ENCODE data around the gene TOR1AIP2. TPM values are rescaled to one million over a fixed set of nuclear protein-coding genes. Genes with fewer than 3 reads are reported as not detected.
"Not testable (repeated sequence)": the region's sequence is repeated elsewhere in the genome, so short reads cannot be mapped to it uniquely, and the experiment has no call there.

The TOR1AIP2 gene
- total and polyA plus RNA-seq, 4 donors, result 9.4 to 64.7 (median 36.1) TPM

- Histone ChIP-seq H3K27me3 (ENCODE audit: control insufficient read depth in 1 of 2, insufficient read depth in 2 of 2, low read length in 1 of 2) (no peaks in the 10 kb centered on the region), H3K36me3 (ENCODE audit: control insufficient read depth in 1 of 2, insufficient read depth in 2 of 2, low read length in 1 of 2) (peaks cover 5 to 9% of the 10 kb centered on the region in 2 donors), H3K9me3 (ENCODE audit: control insufficient read depth, low read length) (no peaks in the 10 kb centered on the region), H3K4me1 (ENCODE audit: control insufficient read depth in 1 of 2, insufficient read depth in 2 of 2, low read length in 2 of 2) (no peaks in the 10 kb centered on the region), H3K4me3 (ENCODE audit: low read length in 2 of 2) (no peak overlapping the region), H3K27ac (ENCODE audit: low read depth in 1 of 2, low read length in 2 of 2) (no peak overlapping the region)
- DNase-seq (no peak), ATAC-seq (ENCODE audit: low FRiP score) (no peak)
- WGBS, 2 donors, result 12 to 14% methylated on average over 1 of the region's 1 CpG
- intact Hi-C loops (cut with DNase I), result no loop called here
Measured at GRCh38 chr1:179867493-179868330, 9.9 kb downstream of the TOR1AIP2 start.

GRCh38 chr1:179866616-179867015 is 11.0 kb downstream of the TOR1AIP2 start:
- H3K27ac ChIP-seq (ENCODE audit: low read depth in 1 of 2, low read length in 2 of 2), result no peak overlapping the region
- H3K4me3 ChIP-seq (ENCODE audit: low read length in 2 of 2), result no peak overlapping the region
- DNase-seq (no peak), ATAC-seq (ENCODE audit: low FRiP score) (no peak)
- H3K4me1 ChIP-seq (ENCODE audit: control insufficient read depth in 1 of 2, insufficient read depth in 2 of 2, low read length in 2 of 2), result no peaks in the 10 kb centered on the region
- no peaks in the 10 kb centered on the region for H3K9me3 ChIP-seq (ENCODE audit: control insufficient read depth, low read length)
- H3K36me3 ChIP-seq (ENCODE audit: control insufficient read depth in 1 of 2, insufficient read depth in 2 of 2, low read length in 1 of 2), result peaks cover 5 to 9% of the 10 kb centered on the region in 2 donors
- 92 to 95% methylated on average over 7 of the region's 7 CpGs for WGBS, 2 donors
- no peaks in the 10 kb centered on the region for H3K27me3 ChIP-seq (ENCODE audit: control insufficient read depth in 1 of 2, insufficient read depth in 2 of 2, low read length in 1 of 2)
- intact Hi-C loops (cut with DNase I), result no loop called here

- H3K27me3 ChIP-seq (ENCODE audit: control insufficient read depth in 1 of 2, insufficient read depth in 2 of 2, low read length in 1 of 2), result no peaks in the 10 kb centered on the region
- ATAC-seq (ENCODE audit: low FRiP score) (no peak), DNase-seq (no peak)
- H3K36me3 ChIP-seq (ENCODE audit: control insufficient read depth in 1 of 2, insufficient read depth in 2 of 2, low read length in 1 of 2), result peaks cover 5 to 9% of the 10 kb centered on the region in 2 donors
- H3K27ac ChIP-seq (ENCODE audit: low read depth in 1 of 2, low read length in 2 of 2), result no peak overlapping the region
- no peaks in the 10 kb centered on the region for H3K9me3 ChIP-seq (ENCODE audit: control insufficient read depth, low read length)
- no peak overlapping the region for H3K4me3 ChIP-seq (ENCODE audit: low read length in 2 of 2)
- 58 to 73% methylated on average over 6 of the region's 6 CpGs for WGBS, 2 donors
- intact Hi-C loops (cut with DNase I), result no loop called here
- no peaks in the 10 kb centered on the region for H3K4me1 ChIP-seq (ENCODE audit: control insufficient read depth in 1 of 2, insufficient read depth in 2 of 2, low read length in 2 of 2)
Measured at GRCh38 chr1:179865377-179865776, 12.2 kb downstream of the TOR1AIP2 start.

GRCh38 chr1:179860652-179861051 is 17.0 kb downstream of the TOR1AIP2 start:
- no peaks in the 10 kb centered on the region for H3K27me3 ChIP-seq (ENCODE audit: control insufficient read depth in 1 of 2, insufficient read depth in 2 of 2, low read length in 1 of 2)
- peaks cover 5 to 9% of the 10 kb centered on the region in 2 donors for H3K36me3 ChIP-seq (ENCODE audit: control insufficient read depth in 1 of 2, insufficient read depth in 2 of 2, low read length in 1 of 2)
- no peaks in the 10 kb centered on the region for H3K9me3 ChIP-seq (ENCODE audit: control insufficient read depth, low read length)
- intact Hi-C loops (cut with DNase I), result no loop called here
- no peak for DNase-seq
- H3K4me3 ChIP-seq (ENCODE audit: low read length in 2 of 2), result no peak overlapping the region
- no peak overlapping the region for H3K27ac ChIP-seq (ENCODE audit: low read depth in 1 of 2, low read length in 2 of 2)
- H3K4me1 ChIP-seq (ENCODE audit: control insufficient read depth in 1 of 2, insufficient read depth in 2 of 2, low read length in 2 of 2), result no peaks in the 10 kb centered on the region
- no peak for ATAC-seq (ENCODE audit: low FRiP score)
- WGBS, 2 donors, result 79 to 80% methylated on average over 3 of the region's 3 CpGs

GRCh38 chr1:179857009-179857408 is 20.6 kb downstream of the TOR1AIP2 start:
- no peaks in the 10 kb centered on the region for H3K27me3 ChIP-seq (ENCODE audit: control insufficient read depth in 1 of 2, insufficient read depth in 2 of 2, low read length in 1 of 2)
- 90 to 94% methylated on average over 4 of the region's 4 CpGs for WGBS, 2 donors
- H3K36me3 ChIP-seq (ENCODE audit: control insufficient read depth in 1 of 2, insufficient read depth in 2 of 2, low read length in 1 of 2), result peaks cover 0 to 4% of the 10 kb centered on the region in 2 donors
- intact Hi-C loops (cut with DNase I), result no loop called here
- H3K27ac ChIP-seq (ENCODE audit: low read depth in 1 of 2, low read length in 2 of 2), result no peak overlapping the region
- DNase-seq (no peak), ATAC-seq (ENCODE audit: low FRiP score) (no peak)
- no peak overlapping the region for H3K4me3 ChIP-seq (ENCODE audit: low read length in 2 of 2)
- H3K4me1 ChIP-seq (ENCODE audit: control insufficient read depth in 1 of 2, insufficient read depth in 2 of 2, low read length in 2 of 2), result no peaks in the 10 kb centered on the region
- no peaks in the 10 kb centered on the region for H3K9me3 ChIP-seq (ENCODE audit: control insufficient read depth, low read length)

GRCh38 chr1:179856296-179856695 is 21.3 kb downstream of the TOR1AIP2 start:
- no peak for ATAC-seq (ENCODE audit: low FRiP score)
- Histone ChIP-seq H3K4me1 (ENCODE audit: control insufficient read depth in 1 of 2, insufficient read depth in 2 of 2, low read length in 2 of 2) (no peaks in the 10 kb centered on the region), H3K27ac (ENCODE audit: low read depth in 1 of 2, low read length in 2 of 2) (no peak overlapping the region), H3K27me3 (ENCODE audit: control insufficient read depth in 1 of 2, insufficient read depth in 2 of 2, low read length in 1 of 2) (no peaks in the 10 kb centered on the region), H3K36me3 (ENCODE audit: control insufficient read depth in 1 of 2, insufficient read depth in 2 of 2, low read length in 1 of 2) (peaks cover 0 to 4% of the 10 kb centered on the region in 2 donors), H3K4me3 (ENCODE audit: low read length in 2 of 2) (no peak overlapping the region), H3K9me3 (ENCODE audit: control insufficient read depth, low read length) (no peaks in the 10 kb centered on the region)
- no peak for DNase-seq
- intact Hi-C loops (cut with DNase I), result no loop called here
- WGBS, 2 donors, result 96 to 97% methylated on average over 2 of the region's 2 CpGs

GRCh38 chr1:179855831-179856230 is 21.8 kb downstream of the TOR1AIP2 start:
- H3K27me3 ChIP-seq (ENCODE audit: control insufficient read depth in 1 of 2, insufficient read depth in 2 of 2, low read length in 1 of 2); DNase-seq; H3K9me3 ChIP-seq (ENCODE audit: control insufficient read depth, low read length); intact Hi-C loops (cut with DNase I); H3K4me1 ChIP-seq (ENCODE audit: control insufficient read depth in 1 of 2, insufficient read depth in 2 of 2, low read length in 2 of 2); H3K4me3 ChIP-seq (ENCODE audit: low read length in 2 of 2); ATAC-seq (ENCODE audit: low FRiP score); H3K36me3 ChIP-seq (ENCODE audit: control insufficient read depth in 1 of 2, insufficient read depth in 2 of 2, low read length in 1 of 2); H3K27ac ChIP-seq (ENCODE audit: low read depth in 1 of 2, low read length in 2 of 2): not testable (repeated sequence)
- WGBS, 2 donors, result 89 to 93% methylated on average over 4 of the region's 4 CpGs

- Histone ChIP-seq H3K4me1 (ENCODE audit: control insufficient read depth in 1 of 2, insufficient read depth in 2 of 2, low read length in 2 of 2) (no peaks in the 10 kb centered on the region), H3K27me3 (ENCODE audit: control insufficient read depth in 1 of 2, insufficient read depth in 2 of 2, low read length in 1 of 2) (no peaks in the 10 kb centered on the region), H3K9me3 (ENCODE audit: control insufficient read depth, low read length) (no peaks in the 10 kb centered on the region), H3K27ac (ENCODE audit: low read depth in 1 of 2, low read length in 2 of 2) (no peak overlapping the region), H3K36me3 (ENCODE audit: control insufficient read depth in 1 of 2, insufficient read depth in 2 of 2, low read length in 1 of 2) (peaks cover 3 to 12% of the 10 kb centered on the region in 2 donors), H3K4me3 (ENCODE audit: low read length in 2 of 2) (no peak overlapping the region)
- WGBS, 2 donors, result 88 to 93% methylated on average over 1 of the region's 1 CpG
- ATAC-seq (ENCODE audit: low FRiP score), result no peak
- intact Hi-C loops (cut with DNase I), result no loop called here
- DNase-seq, result no peak
Measured at GRCh38 chr1:179853102-179853501, 24.5 kb downstream of the TOR1AIP2 start.

- ATAC-seq (ENCODE audit: low FRiP score) (no peak), DNase-seq (no peak)
- Histone ChIP-seq H3K4me1 (ENCODE audit: control insufficient read depth in 1 of 2, insufficient read depth in 2 of 2, low read length in 2 of 2) (no peaks in the 10 kb centered on the region), H3K27me3 (ENCODE audit: control insufficient read depth in 1 of 2, insufficient read depth in 2 of 2, low read length in 1 of 2) (no peaks in the 10 kb centered on the region), H3K36me3 (ENCODE audit: control insufficient read depth in 1 of 2, insufficient read depth in 2 of 2, low read length in 1 of 2) (peaks cover 3 to 10% of the 10 kb centered on the region in 2 donors), H3K4me3 (ENCODE audit: low read length in 2 of 2) (no peak overlapping the region), H3K27ac (ENCODE audit: low read depth in 1 of 2, low read length in 2 of 2) (no peak overlapping the region), H3K9me3 (ENCODE audit: control insufficient read depth, low read length) (no peaks in the 10 kb centered on the region)
- intact Hi-C loops (cut with DNase I), result no loop called here
- WGBS, 2 donors, result 88 to 91% methylated on average over 3 of the region's 3 CpGs
Measured at GRCh38 chr1:179848233-179848632, 29.4 kb downstream of the TOR1AIP2 start.
